Right atrium auricular region (tissue), 2 donors: ENCODE data around the gene QTRT2. TPM values are rescaled to one million over a fixed set of nuclear protein-coding genes. Genes with fewer than 3 reads are reported as not detected.

Experiments used
- DNase-seq: peaks from one replicate; pipeline ENCODE4 v3.0.0-alpha.2; 2019; ENCODE audit warnings: low spot score
- H3K27ac ChIP-seq, 2 donors: fragments of 200-600 bp; sonication (generic); 1 replicate in 1 of 2; 2 replicates in 1 of 2; pipeline ENCODE4 v1.5.1; 2016 to 2019
- H3K27me3 ChIP-seq, 2 donors: fragments of 200-600 bp; sonication (generic); one replicate each; pipeline versions ENCODE4 v1.5.1 to v1.6.0; 2017 to 2019
- H3K36me3 ChIP-seq: fragments of 200-600 bp; sonication (generic); one replicate; pipeline ENCODE4 v1.5.1; 2016
- H3K4me1 ChIP-seq, 2 donors: fragments of 200-600 bp; sonication (generic); one replicate each; pipeline versions ENCODE4 v1.5.1 to v1.6.0; 2017 to 2019
- H3K4me3 ChIP-seq, 2 donors: fragments of 200-600 bp; sonication (generic); 1 replicate in 1 of 2; 2 replicates in 1 of 2; pipeline ENCODE4 v1.5.1; 2017 to 2019; ENCODE audit warnings: mild to moderate bottlenecking in 1 of 2, moderate library complexity in 1 of 2
- H3K9me3 ChIP-seq, 2 donors: fragments of 200-600 bp; sonication (generic); one replicate each; pipeline ENCODE4 v1.5.1; 2019
- CTCF ChIP-seq, 2 donors: fragments of 200-600 bp; sonication (generic); IDR thresholded peaks; one replicate each; pipeline ENCODE4 v1.5.1; 2019; ENCODE audit warnings: antibody characterized with exemption in 2 of 2
- total RNA-seq, 2 donors: library from RNA; depleted of rRNA; stranded (reverse); fragments of >200 nt; gene quantifications; one replicate each; pipeline ENCODE4 v1.1.0, GENCODE V29; 2016

QTRT2 gene
- total RNA-seq, result 1 to 10 TPM; 4.9 to 5.6 TPM

- Histone ChIP-seq H3K4me3 (peak within 1 kb of the TSS; percentile 69 to 72), H3K9me3 (no peaks in the 10 kb centered on the region), H3K27ac (peak within 1 kb of the TSS; percentile 81 to 83), H3K36me3 (no peaks in the 10 kb centered on the region), H3K4me1 (peaks cover 0 to 19% of the 10 kb centered on the region in 2 donors), H3K27me3 (no peaks in the 10 kb centered on the region)
- TF ChIP-seq CTCF (IDR thresholded peaks at IDR 0.05), result no peak
- DNase-seq, result peak; percentile 100
These were observed at the start of gene QTRT2, which contains the start of gene CCDC191 for GRCh38 chr3:114056130-114057010. Gene QTRT2, plus strand, starts transcription at chr3:114056737. Its CDS starts 8,521 bp downstream, at chr3:114065258. Gene CCDC191, minus strand, starts transcription at chr3:114056526. Its CDS starts 60 bp downstream, at chr3:114056466.

- Histone ChIP-seq H3K27me3 (no peaks in the 10 kb centered on the region), H3K4me1 (no peaks in the 10 kb centered on the region), H3K9me3 (no peaks in the 10 kb centered on the region), H3K36me3 (no peaks in the 10 kb centered on the region), H3K4me3 (no peak overlapping the region), H3K27ac (no peak overlapping the region)
- no peak for TF ChIP-seq CTCF (IDR thresholded peaks at IDR 0.05)
- no peak for DNase-seq
These were observed 45.3 kb upstream of the QTRT2 start for GRCh38 chr3:114011059-114011797.

- Histone ChIP-seq H3K27me3 (no peaks in the 10 kb centered on the region), H3K36me3 (no peaks in the 10 kb centered on the region), H3K4me3 (no peak overlapping the region), H3K4me1 (no peaks in the 10 kb centered on the region), H3K9me3 (no peaks in the 10 kb centered on the region), H3K27ac (no peak overlapping the region)
- no peak for DNase-seq
- no peak for TF ChIP-seq CTCF (IDR thresholded peaks at IDR 0.05)
These were observed 42.3 kb upstream of the QTRT2 start for GRCh38 chr3:114014211-114014610.

- H3K4me1 ChIP-seq, result no peaks in the 10 kb centered on the region
- no peaks in the 10 kb centered on the region for H3K27me3 ChIP-seq
- no peak overlapping the region for H3K4me3 ChIP-seq
- no peak overlapping the region for H3K27ac ChIP-seq
- H3K9me3 ChIP-seq, result no peaks in the 10 kb centered on the region
- no peak for DNase-seq
- no peak for TF ChIP-seq CTCF (IDR thresholded peaks at IDR 0.05)
- H3K36me3 ChIP-seq, result no peaks in the 10 kb centered on the region
These were observed 37.1 kb upstream of the QTRT2 start for GRCh38 chr3:114019486-114019885.

GRCh38 chr3:114020907-114021306 lies 35.6 kb upstream of the QTRT2 start:
- H3K27me3 ChIP-seq, result no peaks in the 10 kb centered on the region
- H3K36me3 ChIP-seq, result no peaks in the 10 kb centered on the region
- TF ChIP-seq CTCF (IDR thresholded peaks at IDR 0.05), result no peak
- H3K4me1 ChIP-seq, result no peaks in the 10 kb centered on the region
- H3K27ac ChIP-seq, result no peak overlapping the region
- no peaks in the 10 kb centered on the region for H3K9me3 ChIP-seq
- DNase-seq, result no peak
- no peak overlapping the region for H3K4me3 ChIP-seq
